HG02840 (cell line): ENCODE results near the gene RANBP9.
A peak's percentile ranks its signal among the peaks of the same experiment; 100 is the strongest.

Source experiments
- ATAC-seq: cut with Tn5 transposase; IDR thresholded peaks from one replicate; pipeline ENCODE4 v1.9.1; 2021; ENCODE audit warnings: mild to moderate bottlenecking, moderate library complexity, moderate number of reproducible peaks; ENCODE audit not compliant: unreplicated experiment, low FRiP score

The RANBP9 gene

DNA sequence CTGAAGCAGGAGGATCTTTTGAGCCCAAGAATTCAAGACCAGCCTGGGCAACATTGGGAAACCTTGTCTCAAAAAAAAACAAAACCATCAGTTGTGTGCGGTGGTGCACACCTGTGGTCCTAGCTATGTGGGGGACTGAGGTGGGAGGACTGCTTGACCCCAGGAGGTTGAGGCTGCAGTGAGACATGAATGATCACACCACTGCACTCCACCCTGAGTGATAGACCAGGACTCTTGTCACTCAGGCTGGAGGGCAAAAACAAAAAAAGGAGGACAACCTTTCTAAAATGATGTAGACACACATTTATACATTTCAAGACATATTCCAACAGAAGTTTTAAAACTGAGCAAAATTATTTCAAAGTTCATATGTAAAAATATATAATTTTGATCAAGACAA, 51.4 kb downstream of the RANBP9 start:
- ATAC-seq: no peak

DNA sequence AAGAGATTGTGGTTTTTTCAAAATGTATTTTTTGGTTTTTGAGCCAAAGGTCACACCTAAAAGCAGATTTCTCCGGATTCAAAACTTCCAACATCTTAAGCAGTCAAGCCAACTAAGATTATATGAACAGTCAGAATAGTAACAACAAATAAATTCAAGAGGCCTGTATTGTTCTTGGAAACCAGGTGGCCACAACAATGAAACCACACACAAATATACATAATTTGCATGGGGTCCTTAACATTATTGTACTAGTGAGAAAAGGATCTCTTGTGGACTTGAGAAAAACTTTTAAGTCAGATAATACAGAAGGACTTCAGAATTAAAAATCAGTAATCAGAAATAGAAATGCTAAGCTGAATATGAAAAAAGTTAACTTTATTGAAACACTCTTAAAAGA, 55.9 kb downstream of the RANBP9 start:
- no peak for ATAC-seq

DNA sequence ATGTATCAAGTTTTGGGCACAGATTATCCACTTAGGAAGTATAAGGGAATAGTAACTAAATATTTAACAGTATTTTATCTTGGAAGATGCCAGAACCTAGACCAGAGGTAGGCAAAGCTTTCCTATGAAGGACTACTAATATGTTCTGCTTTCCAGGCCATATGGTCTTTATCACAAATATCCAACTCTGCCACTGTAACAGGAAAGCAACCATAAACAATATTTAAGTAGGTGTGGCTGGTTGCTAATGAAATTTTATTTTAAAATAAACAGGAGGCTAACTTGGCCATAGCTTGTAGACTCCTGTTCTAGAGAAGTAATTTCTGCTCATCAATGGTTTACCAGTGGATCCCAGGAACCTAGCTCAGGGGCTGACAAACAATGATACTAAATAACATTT, 57.1 kb downstream of the RANBP9 start:
- no peak for ATAC-seq

DNA sequence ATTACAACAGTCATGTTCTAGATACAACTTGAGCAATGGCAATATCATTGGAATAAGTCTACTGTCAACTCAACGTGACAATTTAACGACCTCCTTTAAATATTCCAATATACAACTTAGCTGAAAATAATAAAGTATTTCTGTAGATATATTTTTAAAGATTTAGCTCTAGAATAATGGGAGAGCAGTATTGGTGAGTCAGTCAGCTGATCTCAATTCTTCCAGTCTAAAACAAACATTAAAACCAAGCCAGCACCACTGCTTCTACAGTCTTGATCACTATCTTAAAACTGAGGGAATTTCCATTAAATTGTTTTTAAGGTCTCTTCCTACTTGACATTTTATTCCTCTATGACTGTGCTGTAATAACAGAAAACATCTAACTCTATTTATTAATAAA, 58.3 kb downstream of the RANBP9 start:
- no peak for ATAC-seq

DNA sequence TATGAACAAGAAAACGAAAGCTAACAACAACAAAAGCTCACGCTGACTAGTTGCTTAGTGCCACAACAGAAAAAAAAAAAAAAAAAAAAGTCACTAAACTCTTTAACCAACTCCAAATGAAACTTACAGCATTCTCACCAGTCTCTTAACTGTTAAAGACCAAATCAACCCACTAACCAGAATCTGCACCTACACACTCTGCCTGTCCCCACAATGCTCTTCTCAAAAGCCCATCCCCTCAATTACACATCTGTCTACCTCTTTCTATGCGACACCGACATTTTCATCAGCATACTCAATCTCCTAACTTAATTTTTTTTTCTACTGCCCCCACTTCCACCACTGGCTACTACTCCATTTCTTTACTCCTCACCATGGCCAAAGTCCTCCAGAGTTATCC, 62.2 kb downstream of the RANBP9 start:
- no peak for ATAC-seq

DNA sequence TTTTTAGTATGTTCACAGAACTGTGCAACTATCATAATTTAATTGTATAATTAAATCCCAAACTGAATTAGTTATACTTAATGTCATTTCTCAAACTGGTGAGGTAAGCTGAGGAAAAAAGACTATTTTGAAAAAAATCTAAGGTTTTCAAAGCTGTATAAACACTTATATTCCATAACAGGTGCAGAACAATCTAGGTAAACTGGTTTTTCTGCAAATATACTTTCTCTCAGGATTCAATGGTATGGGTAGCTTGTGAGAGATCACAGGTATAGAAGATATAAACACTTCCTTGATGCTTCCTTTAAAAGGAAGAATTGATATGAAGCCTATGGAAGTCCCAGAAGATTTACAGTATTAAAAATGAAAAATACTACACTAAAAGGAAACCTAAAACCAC, 62.8 kb downstream of the RANBP9 start:
- no peak for ATAC-seq

DNA sequence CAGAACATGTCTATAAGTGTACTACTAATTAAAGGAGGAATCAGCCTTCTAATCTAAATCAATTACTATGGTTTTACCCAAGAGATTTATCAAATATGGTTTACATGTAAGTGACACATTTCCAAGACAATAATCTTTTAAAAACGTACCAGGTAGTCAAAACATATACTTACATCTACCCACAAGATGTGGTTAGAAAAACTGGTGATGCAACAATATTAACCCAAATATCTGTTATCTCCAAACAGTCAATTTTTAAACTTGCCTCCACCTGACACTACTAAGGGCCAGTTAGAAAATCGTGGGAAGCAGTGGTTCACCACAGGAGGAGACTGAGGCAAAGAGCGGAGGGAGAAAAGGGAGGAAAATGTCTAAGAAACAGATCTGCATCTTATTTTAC, 68.5 kb downstream of the RANBP9 start:
- ATAC-seq: no peak

DNA sequence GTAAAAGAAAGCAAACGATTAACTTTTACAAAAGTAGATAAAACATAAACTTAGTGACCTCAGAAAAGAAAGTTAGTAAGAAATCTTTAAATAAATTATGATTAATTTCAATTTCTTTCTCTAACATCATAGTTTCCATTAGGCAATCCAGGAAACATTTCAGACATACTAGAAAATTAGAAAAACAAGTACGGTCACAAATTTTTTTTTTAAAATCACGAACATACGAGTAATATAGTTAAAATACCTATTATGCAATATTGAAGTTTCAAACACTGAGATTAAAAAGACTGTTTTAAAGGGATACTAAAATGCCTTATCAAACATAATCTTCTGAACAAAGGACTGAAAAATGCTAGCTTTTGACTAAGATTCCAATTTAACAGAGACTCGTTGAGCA, 70.3 kb downstream of the RANBP9 start:
- ATAC-seq: no peak

DNA sequence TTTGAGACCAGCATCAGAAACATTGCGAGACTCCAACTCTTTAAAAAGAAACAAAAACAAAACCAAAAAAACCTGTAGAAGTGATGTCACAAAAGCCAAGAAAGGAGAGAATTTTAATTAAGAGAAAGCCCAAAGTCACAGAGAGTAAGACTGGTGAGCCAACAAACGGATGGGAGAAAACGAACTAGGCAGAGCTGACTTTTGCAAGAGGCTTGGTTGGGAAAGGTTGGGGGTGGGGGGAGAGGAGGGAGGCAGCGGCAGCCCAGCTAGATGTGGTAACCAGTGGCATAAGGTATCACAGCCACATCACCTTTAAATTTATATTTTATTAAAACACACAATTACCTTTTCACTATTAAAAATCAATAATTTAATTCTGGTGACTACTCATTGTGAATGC, 73.0 kb downstream of the RANBP9 start:
- no peak for ATAC-seq

DNA sequence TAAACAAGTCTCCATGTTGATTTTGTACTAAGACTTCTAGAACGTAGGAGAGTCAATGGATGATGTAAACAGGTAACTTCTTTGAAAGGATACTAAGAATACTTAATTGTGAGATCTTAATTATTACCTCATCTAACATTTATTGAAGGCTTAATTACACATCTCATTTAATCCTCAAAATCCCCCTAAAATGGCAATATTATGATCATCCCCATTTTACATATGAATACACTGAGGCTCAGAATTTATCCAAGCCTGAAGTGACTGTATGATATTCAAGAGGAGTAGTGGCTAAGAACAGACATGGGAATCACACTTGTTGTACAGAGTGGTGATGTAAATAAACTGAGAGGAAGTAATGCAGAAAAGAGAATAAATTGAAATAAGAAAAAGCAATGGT, 73.6 kb downstream of the RANBP9 start:
- ATAC-seq: no peak

DNA sequence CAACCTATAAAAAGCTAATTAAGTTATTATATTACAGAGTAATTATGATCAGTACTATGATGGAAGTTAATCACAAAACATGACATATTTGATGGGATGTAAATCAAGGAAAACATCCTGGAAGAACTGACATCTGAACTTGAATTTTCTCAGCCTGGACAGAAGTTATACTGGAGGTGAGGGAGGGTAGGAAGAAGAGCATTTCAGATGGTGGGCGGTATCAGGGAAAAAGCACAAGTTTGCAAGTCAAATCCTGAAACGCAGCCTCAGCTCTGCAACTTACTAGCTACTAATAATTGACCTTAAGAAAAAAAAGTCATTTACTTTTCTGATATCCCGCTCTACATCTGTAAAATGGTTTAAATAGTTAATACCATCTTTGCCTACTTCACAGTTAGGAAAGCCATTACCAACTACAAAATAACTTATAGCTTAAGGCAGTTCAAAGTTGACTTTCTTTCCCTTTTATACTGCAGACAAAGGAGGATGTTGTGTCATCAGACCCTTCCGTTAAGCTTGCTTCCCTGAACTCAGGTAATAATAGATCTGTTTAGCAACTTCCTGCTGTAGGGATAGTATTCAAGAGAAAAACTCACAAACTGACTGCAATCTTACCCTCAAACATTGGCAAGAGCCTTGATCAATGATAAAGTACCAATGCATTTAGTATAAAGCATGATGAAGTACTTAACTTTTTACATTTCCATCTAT, 75.5 kb downstream of the RANBP9 start:
- no peak for ATAC-seq

DNA sequence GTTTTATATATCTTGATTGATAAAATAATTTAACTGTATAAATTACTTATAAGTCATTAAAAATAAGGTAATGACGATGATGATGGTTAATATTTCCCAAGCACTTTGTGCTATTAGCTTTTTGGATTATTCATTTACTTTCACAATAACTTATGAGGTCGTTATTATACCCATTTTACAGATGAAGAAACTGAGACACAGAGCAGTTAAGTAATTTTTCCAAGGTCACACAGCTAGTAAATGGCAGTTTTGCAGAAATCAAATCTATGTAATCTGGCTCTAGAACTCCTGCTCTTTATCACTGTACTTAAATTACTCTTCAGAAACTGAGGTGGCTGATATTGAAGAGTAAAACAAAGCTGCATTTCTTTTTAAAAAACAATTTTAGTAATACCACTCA, 78.3 kb downstream of the RANBP9 start:
- ATAC-seq: no peak

DNA sequence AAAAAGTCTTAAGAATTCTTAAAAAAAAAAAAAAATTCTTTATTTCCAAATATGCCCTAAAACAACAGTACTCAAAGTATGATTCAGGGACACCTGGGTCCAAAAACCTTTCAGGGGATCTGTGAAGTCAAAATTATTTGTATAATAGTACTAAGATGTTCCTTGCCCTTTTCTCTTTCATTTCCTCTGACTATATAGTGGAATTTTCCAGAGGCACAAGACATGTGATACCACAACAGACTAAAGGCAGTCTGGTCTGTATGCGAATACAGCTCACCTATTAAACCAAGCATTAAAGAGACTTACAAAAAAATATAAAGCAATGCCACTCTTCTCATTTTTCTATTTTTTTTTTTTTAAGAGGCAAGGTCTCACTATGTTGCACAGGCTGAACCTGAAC, 81.1 kb downstream of the RANBP9 start:
- ATAC-seq: no peak

DNA sequence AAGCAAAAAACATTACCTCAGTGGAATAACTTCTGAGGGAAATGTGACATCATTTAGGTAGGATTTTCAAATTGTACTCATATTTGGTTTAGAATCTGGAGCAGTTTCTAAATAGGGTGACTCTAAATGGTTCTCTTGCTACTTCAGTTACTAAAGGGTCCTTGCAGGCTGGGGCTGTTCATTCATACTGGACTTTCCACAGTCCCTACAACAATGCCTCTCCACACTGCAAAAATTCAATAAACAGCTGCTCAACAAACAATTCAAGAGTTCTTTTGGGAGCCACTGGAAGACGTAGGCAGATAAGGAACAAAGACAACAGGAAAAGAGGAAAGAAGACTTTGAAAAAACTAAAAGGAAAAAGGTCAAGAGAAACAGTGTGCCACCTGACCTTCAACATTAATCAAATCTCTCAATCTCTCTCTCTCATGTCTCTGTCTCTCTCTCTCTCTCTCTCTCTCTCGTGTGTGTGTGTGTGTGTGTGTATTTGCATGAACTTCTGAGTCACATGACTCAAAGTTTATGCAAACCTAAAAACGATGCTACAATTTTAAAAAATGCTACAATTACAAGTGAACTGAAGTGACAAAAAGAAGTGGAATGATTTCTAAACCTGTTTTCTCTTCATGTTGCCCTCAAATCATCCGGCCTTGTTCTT, 82.0 kb downstream of the RANBP9 start:
- no peak for ATAC-seq

DNA sequence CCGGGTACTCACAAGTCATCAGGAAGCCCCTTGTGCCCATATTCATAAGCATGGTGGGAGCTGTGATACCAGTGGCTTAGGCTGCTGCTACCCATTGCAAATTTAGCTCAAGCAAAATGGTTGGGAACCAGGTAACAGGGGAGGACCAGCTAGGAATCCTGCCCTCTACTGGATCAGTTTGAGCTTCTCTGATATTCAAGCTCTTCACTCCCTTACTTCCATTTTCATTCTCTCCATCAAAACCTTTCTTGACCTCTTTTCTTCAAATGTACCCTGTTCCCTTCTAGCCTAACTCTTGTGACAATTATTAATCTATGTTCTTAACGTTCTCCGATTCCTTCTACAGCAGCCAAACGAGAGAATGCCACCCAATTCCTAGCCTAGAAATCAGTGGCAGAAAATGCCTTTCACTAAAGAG, 86.8 kb downstream of the RANBP9 start:
- no peak for ATAC-seq

DNA sequence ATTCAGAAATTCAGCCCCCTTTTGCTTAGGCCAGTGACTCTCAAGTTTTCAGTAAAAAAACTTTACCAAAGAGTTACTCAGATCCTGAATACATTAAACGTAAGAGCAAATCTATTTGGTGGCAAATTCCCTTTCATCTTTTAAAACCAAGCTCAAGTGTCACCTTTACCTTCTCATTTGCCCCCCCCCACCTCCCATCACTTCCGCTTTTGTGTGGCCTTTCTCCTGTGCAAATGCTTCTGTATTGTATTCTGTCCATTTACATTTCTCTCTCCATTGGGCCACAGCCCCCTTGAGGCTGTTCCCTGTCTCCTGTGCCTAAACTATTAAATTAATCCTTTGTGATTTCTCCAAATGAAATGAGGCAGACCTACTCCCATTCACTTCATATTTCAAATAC, 94.6 kb downstream of the RANBP9 start:
- no peak for ATAC-seq

DNA sequence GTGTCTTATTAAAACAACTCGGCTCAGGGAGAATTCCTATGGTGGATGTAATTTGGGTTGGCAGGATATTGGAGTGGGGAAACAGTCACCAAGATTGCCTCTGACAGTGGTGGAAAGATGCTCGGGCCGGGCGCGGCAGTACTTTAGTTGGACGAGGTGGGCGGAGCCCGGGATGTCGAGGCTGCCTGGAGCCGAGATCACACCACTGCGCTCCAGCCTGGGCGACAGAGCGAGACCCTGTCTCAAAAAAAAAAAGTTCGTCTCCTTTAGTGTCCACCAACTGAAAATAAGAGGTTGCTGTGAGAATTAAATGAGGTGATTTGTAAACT, 95.9 kb downstream of the RANBP9 start:
- ATAC-seq: no peak

DNA sequence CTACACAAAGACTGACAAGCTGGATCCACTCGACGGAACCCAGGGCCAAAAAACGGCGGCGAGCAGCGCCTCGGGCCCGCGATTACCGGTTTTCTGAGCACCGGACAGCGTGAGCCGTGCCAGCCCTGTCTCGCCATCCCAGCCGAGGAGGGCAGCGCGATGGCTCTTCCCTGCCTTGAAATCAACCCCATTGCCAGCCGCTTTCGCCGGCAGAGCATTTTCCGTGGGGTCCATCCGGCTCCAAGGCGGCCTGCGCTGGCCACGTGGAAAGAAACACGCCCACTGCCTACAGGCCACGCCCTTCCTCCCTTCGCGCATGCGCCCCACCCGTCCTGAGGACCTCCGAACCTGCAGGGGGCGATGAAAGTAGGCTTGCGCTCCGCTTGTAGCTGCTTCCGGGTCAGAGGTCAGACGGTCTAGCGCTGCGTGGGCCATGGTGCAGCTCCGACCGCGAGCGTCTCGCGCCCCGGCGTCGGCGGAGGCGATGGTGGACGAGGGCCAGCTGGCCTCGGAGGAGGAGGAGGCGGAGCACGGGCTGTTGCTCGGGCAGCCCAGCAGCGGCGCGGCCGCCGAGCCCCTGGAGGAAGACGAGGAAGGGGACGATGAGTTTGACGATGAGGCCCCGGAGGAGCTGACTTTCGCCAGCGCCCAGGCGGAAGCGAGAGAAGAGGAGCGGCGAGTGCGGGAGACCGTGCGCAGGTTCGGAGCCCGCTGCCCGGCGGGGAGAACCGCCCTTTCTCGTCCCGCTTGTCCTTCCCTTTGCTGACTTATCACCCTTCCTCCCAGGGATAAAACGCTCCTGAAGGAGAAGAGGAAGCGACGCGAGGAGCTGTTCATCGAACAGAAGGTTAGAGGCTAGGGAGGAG, 96.5 kb downstream of the RANBP9 start, which contains the start of gene NOL7:
NOL7 (plus strand) TSS at position 410 of the 866 bp plus-strand sequence; CDS start at position 434, 24 bp downstream.
- ATAC-seq: peak; percentile 94

DNA sequence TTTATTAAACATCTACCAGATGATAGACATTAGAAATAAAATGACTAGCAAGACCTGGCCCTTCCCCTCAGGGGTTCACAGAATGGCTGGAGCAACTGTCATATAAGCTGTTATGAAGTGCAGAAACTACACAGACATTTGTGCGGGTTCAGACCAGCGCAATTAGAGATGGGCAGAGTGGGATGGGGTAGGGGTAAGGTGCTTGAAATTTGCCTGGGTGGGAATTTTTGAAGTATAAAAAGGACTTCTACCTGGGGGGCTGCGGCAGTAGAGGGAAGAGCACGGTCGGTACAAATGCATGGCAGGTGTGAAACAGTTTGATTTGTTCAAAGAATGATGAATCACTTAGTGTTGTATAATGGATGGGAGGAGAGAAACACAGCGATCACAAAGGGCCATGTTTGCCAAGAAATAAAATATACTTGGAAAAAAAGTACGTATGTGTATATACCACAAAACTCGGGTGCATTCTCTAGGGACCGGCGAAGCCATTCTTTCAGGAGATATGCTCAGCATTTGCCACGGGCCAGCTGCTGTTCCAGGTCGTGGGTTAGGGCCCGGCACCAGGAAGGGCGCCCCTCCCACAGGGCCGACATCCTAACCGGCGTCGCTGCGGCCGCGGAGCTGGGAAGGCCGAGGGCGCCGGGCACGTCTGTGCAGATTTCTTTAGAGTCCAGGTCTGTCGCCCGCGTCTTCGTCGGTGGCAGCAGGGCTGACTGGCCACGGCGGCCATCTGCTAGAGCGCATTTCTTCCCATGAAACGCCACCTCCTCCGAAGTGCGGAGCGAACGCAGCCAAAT, 97.3 kb downstream of the RANBP9 start:
- ATAC-seq: peak; percentile 27

DNA sequence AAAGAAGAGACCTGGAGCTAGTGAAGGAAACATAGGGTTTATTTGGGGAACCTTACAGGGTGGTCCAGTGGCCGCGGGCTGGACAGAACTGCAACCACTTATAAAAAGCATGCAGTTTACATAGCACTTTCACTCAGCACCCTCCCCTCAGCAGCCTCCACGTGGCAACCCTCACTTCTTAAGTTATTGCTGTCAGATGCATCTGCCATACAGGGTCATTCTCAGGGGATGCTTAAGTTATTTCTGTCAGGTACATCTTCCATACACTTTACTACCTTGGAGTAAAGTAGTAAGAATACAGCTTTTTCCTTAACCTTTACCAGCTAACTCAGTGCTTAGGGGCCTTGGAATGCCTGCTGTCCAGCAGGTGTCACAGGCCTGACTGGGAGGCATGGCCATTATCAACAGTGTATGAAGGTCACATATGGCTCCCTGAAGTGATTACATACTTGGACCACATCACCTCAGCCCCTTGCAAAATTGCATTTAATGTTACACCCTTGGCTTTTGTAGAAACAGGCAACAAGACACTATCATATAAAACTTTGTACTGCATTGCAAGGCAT, 98.5 kb downstream of the RANBP9 start:
- no peak for ATAC-seq
